Activated T-cell treated with anti-CD3 and anti-CD28 coated beads for 48 hours (primary cell): Measurements from ENCODE around the gene SENP5.
"Not testable (repeated sequence)": the region's sequence is repeated elsewhere in the genome, so short reads cannot be mapped to it uniquely, and the experiment has no call there.

Experiments used
- DNase-seq: peaks from one replicate; pipeline ENCODE4 v3.0.0-alpha.2; 2020; ENCODE audit warnings: low read depth

SENP5 gene

GRCh38 chr3:196941729-196942225, 74.1 kb downstream of the SENP5 start:
- peak; percentile 52 for DNase-seq

DNA sequence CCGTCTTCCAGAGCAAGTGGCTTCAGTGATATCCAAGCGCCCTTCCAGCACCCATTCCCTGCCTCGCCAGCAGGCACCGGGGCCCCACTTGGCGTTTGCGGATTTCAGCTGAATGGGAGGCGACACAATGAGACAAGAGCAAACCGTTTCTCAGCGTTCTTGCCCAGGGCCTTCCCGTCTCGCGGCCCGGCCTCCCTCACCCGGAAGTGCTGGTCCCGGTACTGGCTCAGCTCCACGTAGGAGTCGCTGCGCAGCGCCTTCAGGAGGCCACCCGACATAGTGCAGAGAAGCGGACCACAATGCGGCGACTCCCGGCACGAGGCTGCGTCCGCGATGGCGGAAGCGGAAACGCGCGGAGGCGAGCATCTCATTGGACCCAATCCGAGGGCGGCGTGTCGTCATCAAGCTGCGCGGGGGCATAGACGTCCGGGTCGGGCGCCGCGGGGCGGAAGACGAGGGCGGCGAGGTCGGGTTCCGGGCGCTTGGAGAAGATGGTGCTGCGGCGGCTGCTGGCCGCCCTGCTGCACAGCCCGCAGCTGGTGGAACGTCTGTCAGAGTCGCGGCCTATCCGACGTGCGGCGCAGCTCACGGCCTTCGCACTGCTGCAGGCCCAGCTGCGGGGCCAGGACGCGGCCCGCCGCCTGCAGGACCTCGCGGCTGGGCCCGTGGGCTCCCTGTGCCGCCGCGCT, 74.7 kb downstream of the SENP5 start, which contains the start of gene NCBP2:
NCBP2 (minus strand) TSS at position 303 of the 689 bp plus-strand sequence; CDS start at position 278, 25 bp downstream.
- peak; percentile 100 for DNase-seq

DNA sequence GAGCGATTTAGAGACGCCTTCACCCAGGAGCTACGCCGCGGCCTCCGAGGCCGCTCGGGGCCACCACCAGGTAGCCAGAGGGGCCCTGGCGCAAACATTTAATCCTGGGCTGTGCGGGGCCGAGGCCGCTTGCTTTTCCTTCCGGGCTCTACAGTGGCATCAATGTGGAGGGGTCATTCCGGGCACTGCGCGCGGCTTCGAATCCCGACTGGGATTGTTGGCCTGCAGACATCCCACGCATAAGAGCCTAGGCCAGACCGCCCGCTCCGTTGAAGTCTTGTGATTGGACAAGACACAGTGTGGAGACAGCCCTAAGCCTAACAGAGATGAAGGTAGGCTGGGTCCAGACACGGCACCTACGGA, 75.2 kb downstream of the SENP5 start:
- peak; percentile 8 for DNase-seq

- DNase-seq: not testable (repeated sequence)
These were observed 76.5 kb downstream of the SENP5 start for GRCh38 chr3:196944037-196944790.

DNA sequence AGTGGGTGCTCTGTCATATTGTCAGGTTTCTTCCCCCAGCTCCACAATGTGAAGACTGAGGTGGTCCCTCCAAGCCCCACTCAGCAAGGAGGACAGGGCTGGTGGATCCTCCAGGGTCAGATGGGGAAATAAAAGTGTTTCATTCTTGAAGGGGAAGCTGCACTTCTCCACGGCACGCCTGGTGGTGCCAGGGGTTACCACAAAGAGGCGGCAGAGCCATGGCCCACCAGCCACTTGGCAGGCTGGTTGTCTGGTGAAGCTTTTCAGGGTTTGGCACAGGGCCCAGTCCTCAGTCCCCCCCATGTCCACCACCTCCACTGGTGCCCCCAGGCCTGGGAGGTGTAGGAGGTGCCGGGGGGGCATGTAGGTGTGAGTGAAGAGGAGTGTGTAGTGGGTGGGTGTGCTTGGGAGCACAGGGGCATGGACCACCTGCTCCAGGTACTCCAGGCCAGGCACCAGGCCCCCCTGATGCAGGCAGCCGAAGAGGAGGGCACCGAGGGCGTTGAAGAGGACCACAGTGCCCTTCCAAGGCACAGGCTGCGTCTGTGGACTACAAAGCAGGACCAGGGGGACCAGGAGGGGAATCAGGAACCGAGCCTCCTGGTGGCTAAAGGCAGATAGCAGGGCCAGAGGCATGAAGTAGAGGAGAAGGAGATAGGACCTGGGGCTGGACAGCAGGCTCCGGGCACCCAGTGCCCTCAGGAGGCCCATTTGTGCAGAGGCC, 79.6 kb downstream of the SENP5 start:
- DNase-seq: no peak

GRCh38 chr3:196947860-196948441, 80.2 kb downstream of the SENP5 start:
- no peak for DNase-seq

DNA sequence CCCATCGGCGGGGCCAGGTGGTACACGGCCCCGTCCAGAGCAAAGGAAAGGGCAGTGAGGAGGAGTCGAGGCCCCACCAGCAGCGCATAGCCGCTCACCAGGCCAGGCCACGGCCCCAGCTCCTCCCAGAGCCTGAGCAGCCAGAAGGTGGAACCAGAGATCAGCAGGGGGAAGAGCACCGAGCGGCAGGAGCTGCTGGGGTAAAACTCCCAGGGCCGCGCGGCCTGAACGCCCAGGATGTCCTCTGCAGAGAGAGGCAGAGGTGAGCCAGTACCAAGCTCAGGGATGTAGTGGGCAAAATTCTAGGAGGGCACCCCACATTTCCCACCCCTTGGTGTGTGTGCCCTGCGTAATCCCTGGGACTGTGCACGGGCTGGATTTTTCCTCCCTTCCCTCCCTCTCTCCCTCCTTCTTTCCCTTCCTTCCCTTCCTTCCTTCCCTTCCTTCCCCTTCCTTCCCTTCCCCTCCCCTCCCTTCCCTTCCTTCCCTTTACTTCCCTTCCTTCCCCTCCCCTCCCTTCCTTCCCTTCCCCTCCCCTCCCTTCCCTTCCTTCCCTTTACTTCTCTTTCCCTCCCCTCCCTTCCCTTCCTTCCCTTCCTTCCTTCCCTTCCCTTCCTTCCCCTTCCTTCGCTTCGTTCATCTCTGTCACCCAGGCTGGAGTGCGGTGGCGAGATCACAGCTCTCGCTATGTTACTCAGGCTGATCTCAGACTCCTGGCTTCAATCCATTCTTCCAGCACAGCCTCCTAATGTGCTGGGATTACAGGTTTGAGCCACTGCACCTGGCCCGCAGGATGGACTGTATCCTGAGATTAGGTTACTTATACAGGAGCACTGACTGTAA, 80.9 kb downstream of the SENP5 start:
- DNase-seq: no peak

DNA sequence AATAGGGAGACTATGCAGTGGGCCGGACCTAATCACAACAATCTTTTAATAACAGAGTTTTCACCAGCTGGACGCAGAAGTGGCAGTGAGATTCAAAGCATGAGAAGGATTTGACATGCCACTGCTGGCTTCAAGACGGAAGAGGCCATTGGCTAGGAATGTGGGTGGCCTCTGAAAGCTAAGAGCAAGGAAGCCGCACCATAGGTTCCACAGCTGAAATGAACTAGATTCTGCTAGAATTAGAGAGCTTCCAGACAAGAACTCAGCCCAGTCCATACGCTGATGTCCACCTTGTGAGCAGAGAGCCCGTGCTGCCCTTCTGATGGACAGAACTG, 81.5 kb downstream of the SENP5 start:
- no peak for DNase-seq

DNA sequence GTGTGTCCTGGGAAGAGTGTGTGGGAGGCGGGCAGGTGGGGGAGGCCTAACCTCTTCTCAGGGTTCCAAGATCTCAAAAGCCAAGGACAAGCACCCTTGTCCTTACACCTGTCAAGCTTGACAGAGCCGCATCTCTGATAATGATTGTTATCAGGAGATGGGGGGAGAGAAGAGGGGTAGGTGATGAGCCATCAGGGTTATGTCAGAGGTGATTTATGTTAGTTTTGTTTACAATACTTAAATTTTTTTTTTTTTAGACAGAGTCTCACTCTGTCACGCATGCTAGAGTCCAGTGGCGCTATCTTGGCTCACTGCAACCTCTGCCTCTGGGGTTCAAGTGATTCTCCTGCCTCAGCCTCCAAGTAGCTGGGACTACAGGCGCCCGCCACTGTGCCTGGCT, 82.0 kb downstream of the SENP5 start:
- no peak for DNase-seq

DNA sequence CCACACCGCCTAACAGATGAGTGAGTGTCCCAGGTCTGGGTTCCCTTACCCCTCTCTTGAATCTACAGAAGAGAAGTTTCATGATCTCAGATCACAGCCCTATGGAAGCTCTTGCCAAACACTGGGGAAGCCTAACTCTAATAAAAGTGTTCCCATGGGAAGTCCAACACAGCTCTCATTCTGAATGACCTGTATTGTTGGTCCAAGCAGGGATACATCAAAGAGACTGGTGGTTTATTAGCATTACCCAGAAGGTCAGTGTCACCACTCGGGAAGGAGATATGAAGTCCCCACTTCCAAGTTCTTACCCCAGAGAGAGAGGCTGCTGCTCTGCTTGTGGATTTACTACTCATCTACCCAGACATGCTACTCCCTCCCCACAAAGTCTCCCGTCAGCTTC, 83.7 kb downstream of the SENP5 start:
- DNase-seq: no peak

GRCh38 chr3:196954832-196955231, 87.1 kb downstream of the SENP5 start:
- DNase-seq: no peak

GRCh38 chr3:196962108-196962929, 94.6 kb downstream of the SENP5 start:
- no peak for DNase-seq

GRCh38 chr3:196962930-196963630, 95.4 kb downstream of the SENP5 start:
- DNase-seq: no peak

- DNase-seq: no peak
These were observed 95.9 kb downstream of the SENP5 start for GRCh38 chr3:196963631-196963953.

DNA sequence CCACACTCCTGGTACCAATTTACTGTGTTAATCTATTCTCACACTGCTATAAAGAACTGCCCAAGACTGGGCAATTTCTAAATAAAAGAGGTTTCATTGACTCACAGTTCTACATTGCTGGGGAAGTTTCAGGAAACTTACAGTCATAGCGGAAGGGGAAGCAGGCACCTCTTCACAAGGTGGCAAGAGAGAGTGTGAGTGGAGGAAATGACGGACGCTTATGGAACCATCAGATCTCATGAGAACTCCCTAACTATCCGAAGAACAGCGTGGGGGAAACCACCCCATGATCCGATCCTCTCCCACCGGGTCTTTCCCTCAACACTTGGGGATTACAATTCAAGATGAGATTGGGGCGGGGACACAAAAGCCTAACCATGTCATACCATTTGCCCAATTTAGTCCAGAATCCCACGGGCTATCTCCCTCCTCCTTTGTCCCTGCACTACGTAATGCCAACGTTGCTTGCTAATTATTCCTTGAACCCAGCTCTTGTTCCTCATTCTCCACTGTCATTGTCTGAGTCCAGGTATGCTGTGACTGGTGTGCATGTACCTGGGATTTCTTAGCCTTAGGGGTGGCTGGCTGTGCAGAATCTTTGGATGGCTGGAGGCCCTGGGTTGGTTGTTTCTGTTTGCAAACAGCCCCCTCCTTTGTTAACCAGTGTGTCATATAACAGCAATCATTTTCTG, 97.5 kb downstream of the SENP5 start:
- DNase-seq: no peak

- no peak for DNase-seq
These were observed 98.1 kb downstream of the SENP5 start for GRCh38 chr3:196965804-196966173.

DNA sequence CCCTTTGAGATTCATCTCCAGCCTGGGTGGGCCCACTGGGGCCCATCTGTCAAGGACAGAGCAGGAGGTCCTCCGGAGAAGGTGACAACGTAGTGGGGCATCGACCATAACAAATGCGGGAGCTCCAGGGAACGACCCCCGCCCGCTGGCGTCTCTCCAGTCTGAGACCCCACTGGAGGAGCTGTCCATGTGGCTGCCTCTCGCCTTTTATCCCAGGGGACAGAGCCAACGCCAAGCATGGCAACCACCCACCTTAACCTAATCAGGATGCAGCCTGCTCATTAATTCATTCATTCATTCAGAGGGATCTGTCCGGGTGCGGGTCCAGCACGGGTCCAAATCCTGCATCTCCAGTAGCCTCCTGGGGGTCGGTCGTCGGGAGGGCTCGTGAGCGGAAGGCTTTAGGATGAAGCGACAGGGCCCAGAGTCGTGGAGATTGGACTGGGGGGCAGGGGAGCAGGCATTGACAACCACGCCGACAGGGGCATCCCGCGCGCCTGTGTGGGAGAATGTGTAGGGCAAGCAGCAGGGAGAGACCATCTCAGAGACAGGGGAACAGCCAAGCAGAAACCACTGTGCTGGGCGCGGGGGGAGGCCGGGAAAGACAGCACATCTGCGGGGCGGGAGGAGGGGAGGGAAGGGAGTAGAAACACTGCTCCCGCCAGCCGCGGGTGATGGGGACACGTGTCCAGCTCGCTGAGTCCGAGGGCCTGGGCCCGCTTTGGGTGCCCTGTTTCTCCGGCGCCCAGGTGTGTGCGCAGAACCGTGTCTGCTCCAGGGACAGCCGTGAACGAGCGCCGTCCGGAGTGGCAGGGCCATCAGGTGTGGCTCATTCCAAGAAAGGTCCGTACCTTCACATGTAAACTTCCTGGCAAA, 99.0 kb downstream of the SENP5 start:
- DNase-seq: no peak

- no peak for DNase-seq
These were observed 99.9 kb downstream of the SENP5 start for GRCh38 chr3:196967412-196968232.
